GM19463 (cell line): ENCODE data around the gene PCDHGB5.
"Not testable (repeated sequence)": the region's sequence is repeated elsewhere in the genome, so short reads cannot be mapped to it uniquely, and the experiment has no call there.

Experiments
- ATAC-seq: cut with Tn5 transposase; IDR thresholded peaks from one replicate; pipeline ENCODE4 v1.9.1; 2021; ENCODE audit warnings: mild to moderate bottlenecking, moderate library complexity; ENCODE audit not compliant: unreplicated experiment

Gene PCDHGB5

DNA sequence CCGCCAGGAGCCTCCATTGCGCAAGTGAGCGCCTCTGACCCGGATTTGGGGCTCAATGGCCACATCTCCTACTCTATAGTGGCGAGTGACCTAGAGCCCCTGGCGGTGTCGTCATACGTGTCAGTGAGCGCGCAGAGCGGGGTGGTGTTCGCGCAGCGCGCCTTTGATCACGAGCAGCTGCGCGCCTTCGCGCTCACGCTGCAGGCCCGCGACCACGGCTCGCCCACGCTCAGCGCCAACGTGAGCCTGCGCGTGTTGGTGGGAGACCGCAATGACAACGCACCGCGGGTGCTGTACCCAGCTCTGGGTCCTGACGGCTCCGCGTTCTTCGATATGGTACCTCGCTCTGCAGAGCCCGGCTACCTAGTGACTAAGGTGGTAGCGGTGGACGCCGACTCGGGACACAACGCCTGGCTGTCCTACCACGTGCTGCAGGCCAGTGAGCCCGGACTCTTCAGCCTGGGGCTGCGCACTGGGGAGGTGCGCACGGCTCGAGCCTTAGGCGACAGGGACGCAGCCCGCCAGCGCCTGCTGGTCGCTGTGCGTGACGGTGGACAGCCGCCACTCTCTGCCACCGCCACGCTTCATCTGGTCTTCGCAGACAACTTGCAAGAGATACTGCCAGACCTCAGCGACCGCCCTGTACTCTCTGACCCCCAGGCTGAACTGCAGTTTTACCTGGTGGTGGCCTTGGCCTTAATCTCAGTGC is 12.0 kb downstream of the PCDHGB5 start:
- ATAC-seq = no peak

DNA sequence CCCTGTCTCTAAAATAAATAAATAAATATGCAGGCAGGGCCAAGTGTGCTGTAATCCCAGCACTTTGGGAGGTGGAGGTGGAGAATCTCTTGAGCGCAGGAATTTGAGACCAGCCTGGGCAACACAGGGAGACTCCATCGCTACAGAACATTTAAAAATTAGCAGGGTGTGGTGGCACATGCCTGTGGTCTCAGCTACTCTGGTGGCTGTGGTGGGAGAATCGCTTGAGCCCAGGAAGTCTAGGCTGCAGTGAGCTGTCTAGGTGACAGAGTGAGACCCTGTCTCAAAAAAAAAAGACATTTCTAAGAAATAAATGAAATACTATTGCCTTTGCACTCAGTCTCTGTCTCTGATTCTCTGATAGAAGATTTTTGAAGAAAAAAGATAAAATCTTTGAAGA is 13.8 kb downstream of the PCDHGB5 start:
- ATAC-seq = no peak

- peak; percentile 71 for ATAC-seq
Observed at GRCh38 chr5:141412854-141413539, 15.2 kb downstream of the PCDHGB5 start, which contains the start of gene PCDHGA10. Gene PCDHGA10, plus strand, starts transcription at chr5:141412987. Its CDS starts 189 bp downstream, at chr5:141413176.

- ATAC-seq = no peak
Observed at GRCh38 chr5:141413540-141414069, 15.9 kb downstream of the PCDHGB5 start.

- ATAC-seq = not testable (repeated sequence)
Observed at GRCh38 chr5:141414548-141415274, 17.0 kb downstream of the PCDHGB5 start.

- ATAC-seq = not testable (repeated sequence)
Observed at GRCh38 chr5:141415275-141415618, 17.5 kb downstream of the PCDHGB5 start.

DNA sequence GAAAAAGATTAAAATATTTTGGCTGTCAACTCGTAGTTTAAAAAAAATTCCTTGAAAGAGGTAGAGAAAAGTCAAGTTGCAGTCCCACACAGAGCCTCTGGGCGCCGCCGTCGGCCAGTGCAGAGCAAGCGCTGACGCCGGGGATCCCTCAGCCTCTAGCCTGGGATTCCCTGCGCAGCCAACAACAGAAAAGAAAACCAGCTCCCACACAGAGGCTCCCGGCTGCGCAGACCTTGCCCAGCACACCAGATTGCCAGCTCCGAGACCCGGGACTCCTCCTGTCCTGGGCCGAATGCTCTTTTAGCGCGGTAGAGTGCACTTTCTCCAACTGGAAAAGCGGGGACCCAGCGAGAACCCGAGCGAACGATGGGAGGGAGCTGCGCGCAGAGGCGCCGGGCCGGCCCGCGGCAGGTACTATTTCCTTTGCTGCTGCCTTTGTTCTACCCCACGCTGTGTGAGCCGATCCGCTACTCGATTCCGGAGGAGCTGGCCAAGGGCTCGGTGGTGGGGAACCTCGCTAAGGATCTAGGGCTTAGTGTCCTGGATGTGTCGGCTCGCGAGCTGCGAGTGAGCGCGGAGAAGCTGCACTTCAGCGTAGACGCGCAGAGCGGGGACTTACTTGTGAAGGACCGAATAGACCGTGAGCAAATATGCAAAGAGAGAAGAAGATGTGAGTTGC is 19.9 kb downstream of the PCDHGB5 start, which contains the start of gene PCDHGB7:
Gene PCDHGB7, plus strand, starts transcription at position 184 of the 679 bp plus-strand sequence. Its CDS starts 183 bp downstream, at position 367.
- ATAC-seq = peak; percentile 67

DNA sequence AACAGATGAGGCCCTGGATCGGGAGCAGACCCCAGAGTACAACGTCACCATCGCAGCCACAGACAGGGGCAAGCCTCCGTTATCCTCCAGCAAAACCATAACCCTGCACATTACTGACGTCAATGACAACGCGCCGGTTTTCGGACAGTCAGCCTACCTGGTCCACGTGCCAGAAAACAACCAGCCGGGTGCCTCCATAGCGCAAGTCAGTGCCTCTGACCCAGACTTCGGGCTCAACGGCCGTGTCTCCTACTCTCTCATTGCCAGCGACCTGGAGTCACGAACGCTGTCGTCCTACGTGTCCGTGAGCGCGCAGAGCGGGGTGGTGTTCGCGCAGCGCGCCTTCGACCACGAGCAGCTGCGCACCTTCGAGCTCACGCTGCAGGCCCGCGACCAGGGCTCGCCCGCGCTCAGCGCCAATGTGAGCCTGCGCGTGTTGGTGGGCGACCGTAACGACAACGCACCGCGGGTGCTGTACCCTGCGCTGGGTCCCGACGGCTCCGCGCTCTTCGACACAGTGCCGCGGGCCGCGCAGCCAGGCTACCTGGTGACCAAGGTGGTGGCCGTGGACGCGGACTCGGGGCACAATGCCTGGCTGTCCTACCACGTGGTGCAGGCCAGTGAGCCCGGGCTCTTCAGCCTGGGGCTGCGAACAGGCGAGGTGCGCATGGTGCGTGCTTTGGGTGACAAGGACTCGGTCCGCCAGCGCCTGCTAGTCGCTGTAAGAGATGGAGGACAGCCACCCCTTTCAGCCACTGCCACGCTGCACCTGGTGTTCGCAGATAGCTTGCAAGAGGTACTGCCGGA is 21.5 kb downstream of the PCDHGB5 start:
- ATAC-seq = no peak

- peak; percentile 51 for ATAC-seq
Observed at GRCh38 chr5:141420855-141421488, 23.2 kb downstream of the PCDHGB5 start, which contains the start of gene PCDHGA11. Gene PCDHGA11, plus strand, starts transcription at chr5:141421051. Its CDS starts 177 bp downstream, at chr5:141421228.

GRCh38 chr5:141421489-141421855 is 23.7 kb downstream of the PCDHGB5 start:
- ATAC-seq = no peak

GRCh38 chr5:141422742-141423291 is 25.1 kb downstream of the PCDHGB5 start:
- no peak for ATAC-seq

DNA sequence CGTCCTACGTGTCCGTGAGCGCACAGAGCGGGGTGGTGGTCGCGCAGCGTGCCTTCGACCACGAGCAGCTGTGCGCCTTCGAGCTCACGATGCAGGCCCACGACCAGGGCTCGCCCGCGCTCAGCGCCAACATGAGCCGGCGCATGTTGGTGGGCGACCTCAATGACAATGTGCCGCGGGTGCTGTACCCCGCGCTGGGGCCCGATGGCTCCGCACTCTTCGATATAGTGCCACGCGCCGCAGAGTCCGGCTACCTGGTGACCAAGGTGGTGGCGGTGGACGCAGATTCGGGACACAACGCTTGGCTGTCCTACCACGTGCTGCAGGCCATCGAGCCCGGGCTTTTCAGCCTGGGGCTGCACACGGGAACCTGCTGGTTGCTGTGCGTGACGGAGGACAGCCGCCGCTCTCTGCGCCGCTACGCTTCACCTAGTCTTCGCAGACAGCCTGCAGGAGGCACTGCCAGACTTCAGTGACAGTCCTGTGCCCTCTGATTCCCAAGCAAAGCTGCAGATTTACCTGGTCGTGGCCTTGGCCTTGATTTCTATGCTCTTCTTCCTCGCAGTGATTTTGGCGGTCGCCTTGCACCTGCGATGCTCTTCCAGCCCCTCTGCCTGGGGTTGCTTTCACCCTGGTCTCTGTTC is 30.2 kb downstream of the PCDHGB5 start:
- ATAC-seq = no peak

DNA sequence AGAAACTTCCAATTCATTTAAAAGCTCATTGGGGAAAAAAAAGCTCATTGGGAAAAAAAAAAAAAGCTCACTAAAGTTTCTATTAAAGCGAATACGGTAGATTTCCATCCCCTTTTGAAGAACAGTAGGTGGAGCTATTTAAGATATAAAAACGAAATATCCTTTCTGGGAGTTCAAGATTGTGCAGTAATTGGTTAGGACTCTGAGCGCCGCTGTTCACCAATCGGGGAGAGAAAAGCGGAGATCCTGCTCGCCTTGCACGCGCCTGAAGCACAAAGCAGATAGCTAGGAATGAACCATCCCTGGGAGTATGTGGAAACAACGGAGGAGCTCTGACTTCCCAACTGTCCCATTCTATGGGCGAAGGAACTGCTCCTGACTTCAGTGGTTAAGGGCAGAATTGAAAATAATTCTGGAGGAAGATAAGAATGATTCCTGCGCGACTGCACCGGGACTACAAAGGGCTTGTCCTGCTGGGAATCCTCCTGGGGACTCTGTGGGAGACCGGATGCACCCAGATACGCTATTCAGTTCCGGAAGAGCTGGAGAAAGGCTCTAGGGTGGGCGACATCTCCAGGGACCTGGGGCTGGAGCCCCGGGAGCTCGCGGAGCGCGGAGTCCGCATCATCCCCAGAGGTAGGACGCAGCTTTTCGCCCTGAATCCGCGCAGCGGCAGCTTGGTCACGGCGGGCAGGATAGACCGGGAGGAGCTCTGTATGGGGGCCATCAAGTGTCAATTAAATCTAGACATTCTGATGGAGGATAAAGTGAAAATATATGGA is 32.8 kb downstream of the PCDHGB5 start, which contains the start of gene PCDHGA12:
Gene PCDHGA12, plus strand, starts transcription at position 176 of the 782 bp plus-strand sequence. Its CDS starts 253 bp downstream, at position 429.
- peak; percentile 93 for ATAC-seq

- ATAC-seq = peak; percentile 43
Observed at GRCh38 chr5:141431286-141431685, 33.5 kb downstream of the PCDHGB5 start.

- not testable (repeated sequence) for ATAC-seq
Observed at GRCh38 chr5:141432308-141432707, 34.6 kb downstream of the PCDHGB5 start.

DNA sequence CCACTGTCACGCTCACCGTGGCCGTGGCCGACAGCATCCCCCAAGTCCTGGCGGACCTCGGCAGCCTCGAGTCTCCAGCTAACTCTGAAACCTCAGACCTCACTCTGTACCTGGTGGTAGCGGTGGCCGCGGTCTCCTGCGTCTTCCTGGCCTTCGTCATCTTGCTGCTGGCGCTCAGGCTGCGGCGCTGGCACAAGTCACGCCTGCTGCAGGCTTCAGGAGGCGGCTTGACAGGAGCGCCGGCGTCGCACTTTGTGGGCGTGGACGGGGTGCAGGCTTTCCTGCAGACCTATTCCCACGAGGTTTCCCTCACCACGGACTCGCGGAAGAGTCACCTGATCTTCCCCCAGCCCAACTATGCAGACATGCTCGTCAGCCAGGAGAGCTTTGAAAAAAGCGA is 35.0 kb downstream of the PCDHGB5 start:
- not testable (repeated sequence) for ATAC-seq

- no peak for ATAC-seq
Observed at GRCh38 chr5:141434006-141434405, 36.3 kb downstream of the PCDHGB5 start.

- no peak for ATAC-seq
Observed at GRCh38 chr5:141437221-141437620, 39.5 kb downstream of the PCDHGB5 start.
